OCI-LY7 (cell line): ENCODE results near the gene LRRC4C. TPM values are rescaled to one million over a fixed set of nuclear protein-coding genes. Genes with fewer than 3 reads are reported as not detected.

Experiments used
- BruUV-seq: library from RNA; stranded (reverse); fragments of 400-500 nt; replicated peaks from 2 replicates; lab custom pipeline; 2021; lab: Mats Ljungman, UMichigan
- CTCF ChIA-PET: fragments of 300-600 bp; sonication (Branson Sonifier 250); formaldehyde crosslinking; loops from one replicate; lab custom pipeline; 2022; ENCODE audit warnings: antibody characterized with exemption; ENCODE audit not compliant: unreplicated experiment; lab: Charles Lee
- POLR2A ChIA-PET: fragments of 300-600 bp; sonication (Branson Sonifier 250); formaldehyde crosslinking; loops from one replicate; lab custom pipeline; 2022; ENCODE audit warnings: antibody characterized with exemption; lab: Charles Lee
- DNase-seq: peaks from one replicate; pipeline ENCODE4 v3.0.0-alpha.2; 2015; ENCODE audit warnings: low spot score
- H2AFZ ChIP-seq: fragments of 200-600 bp; sonication (generic), shearing (Covaris generic); 2 replicates; pipeline ENCODE4 v1.6.1; 2014; ENCODE audit warnings: mild to moderate bottlenecking, antibody characterized with exemption, low read length, moderate library complexity
- H3K27ac ChIP-seq: fragments of 200-600 bp; sonication (generic); 2 replicates; pipeline ENCODE4 v1.5.1; 2014; ENCODE audit warnings: mixed run types, low read depth, mild to moderate bottlenecking, moderate library complexity, low read length, inconsistent platforms; ENCODE audit not compliant: poor library complexity, severe bottlenecking
- H3K36me3 ChIP-seq: fragments of 200-600 bp; sonication (generic); 2 replicates; pipeline ENCODE4 v1.6.1; 2014; ENCODE audit warnings: mild to moderate bottlenecking, antibody characterized with exemption, low read length, moderate library complexity, mixed read lengths; ENCODE audit not compliant: insufficient read depth
- H3K4me1 ChIP-seq: fragments of 200-600 bp; sonication (generic); 2 replicates; pipeline ENCODE4 v1.5.1; 2014; ENCODE audit warnings: mild to moderate bottlenecking, low read length; ENCODE audit not compliant: insufficient read depth, poor library complexity, severe bottlenecking
- H3K4me2 ChIP-seq: fragments of 200-600 bp; sonication (generic); 2 replicates; pipeline ENCODE4 v1.6.1; 2014; ENCODE audit warnings: mild to moderate bottlenecking, low read length
- H3K4me3 ChIP-seq: fragments of 200-600 bp; sonication (generic); 2 replicates; pipeline ENCODE4 v1.5.1; 2014; ENCODE audit warnings: mild to moderate bottlenecking, low read depth, low read length; ENCODE audit not compliant: poor library complexity, severe bottlenecking
- H3K79me2 ChIP-seq: fragments of 200-600 bp; sonication (generic); 2 replicates; pipeline ENCODE4 v1.6.1; 2016; ENCODE audit warnings: low read depth, mild to moderate bottlenecking, low read length, moderate library complexity, mixed read lengths; ENCODE audit not compliant: insufficient read depth
- H3K9me2 ChIP-seq: fragments of 200-600 bp; sonication (generic); 2 replicates; pipeline ENCODE4 v1.6.1; 2016; ENCODE audit warnings: mild to moderate bottlenecking, low read length, mixed read lengths; ENCODE audit not compliant: insufficient read depth
- H3K9me3 ChIP-seq: fragments of 200-600 bp; sonication (generic); 2 replicates; pipeline ENCODE4 v1.6.1; 2014; ENCODE audit warnings: mild to moderate bottlenecking, mixed run types, low read length, mixed read lengths
- H4K20me1 ChIP-seq: fragments of 200-600 bp; sonication (generic); 2 replicates; pipeline ENCODE4 v1.6.1; 2014; ENCODE audit warnings: mild to moderate bottlenecking, antibody characterized with exemption, low read length, moderate library complexity, mixed read lengths; ENCODE audit not compliant: insufficient read depth
- CTCF ChIP-seq: fragments of 200-600 bp; sonication (generic); conservative IDR thresholded peaks from 2 replicates; pipeline ENCODE4 v1.5.1; 2014; ENCODE audit warnings: mild to moderate bottlenecking, antibody characterized with exemption, low read length, moderate library complexity, mixed read lengths
- EZH2phosphoT487 ChIP-seq: fragments of 200-600 bp; sonication (generic); IDR thresholded peaks from 2 replicates; pipeline ENCODE4 v1.6.1; 2018; ENCODE audit warnings: low read depth, borderline replicate concordance, mild to moderate bottlenecking, mixed run types, antibody characterized with exemption, low read length, moderate library complexity, mixed read lengths
- intact Hi-C: fragments of 100-400 bp; cut with micrococcal nuclease; formaldehyde crosslinking; loops from one replicate; pipeline ENCODE4 v1.10.0; 2022; ENCODE audit not compliant: unreplicated experiment
- total RNA-seq, 2 experiments: library from RNA; depleted of rRNA in 1 of 2; stranded (reverse); fragments of >200 nt in 1 of 2; shearing (Covaris generic) in 1 of 2; gene quantifications; 2 replicates each; pipeline ENCODE4 v1.2.3, GENCODE V29; 2014 to 2022

Gene LRRC4C
- total RNA-seq, 2 experiments from 2014 or later, result not detected

GRCh38 chr11:40432358-40432757 is 1027.1 kb downstream of the LRRC4C start:
- Histone ChIP-seq H3K79me2 (no peaks in the 10 kb centered on the region), H3K27ac (no peak overlapping the region), H4K20me1 (no peaks in the 10 kb centered on the region), H3K9me3 (no peaks in the 10 kb centered on the region), H3K4me2 (no peak overlapping the region), H3K4me3 (no peak overlapping the region), H3K4me1 (no peaks in the 10 kb centered on the region), H3K9me2 (no peaks in the 10 kb centered on the region), H3K36me3 (no peaks in the 10 kb centered on the region), H2AFZ (no peak overlapping the region)
- intact Hi-C loops, result no loop called here
- TF ChIP-seq CTCF, result no peak
- CTCF ChIA-PET, result no interaction called here
- no TSS peak for BruUV-seq
- POLR2A ChIA-PET, result no interaction called here
- DNase-seq, result no peak

- H3K4me2 ChIP-seq, result no peak overlapping the region
- BruUV-seq, result no TSS peak
- H2AFZ ChIP-seq, result no peak overlapping the region
- intact Hi-C loops, result no loop called here
- no peak overlapping the region for H3K4me3 ChIP-seq
- POLR2A ChIA-PET, result interaction anchor here (0.7 kb wide), 1 partner anchor 1933 kb away, joined by 3 read pairs; no protein-coding TSS in a partner anchor
- no peak overlapping the region for H3K27ac ChIP-seq
- no peaks in the 10 kb centered on the region for H3K79me2 ChIP-seq
- CTCF ChIA-PET, result no interaction called here
- H3K36me3 ChIP-seq, result no peaks in the 10 kb centered on the region
- H4K20me1 ChIP-seq, result no peaks in the 10 kb centered on the region
- H3K9me3 ChIP-seq, result no peaks in the 10 kb centered on the region
- H3K4me1 ChIP-seq, result no peaks in the 10 kb centered on the region
- H3K9me2 ChIP-seq, result no peaks in the 10 kb centered on the region
- TF ChIP-seq CTCF (no peak), EZH2phosphoT487 (no peak)
- no peak for DNase-seq
Measured at GRCh38 chr11:40425168-40425567, 1034.3 kb downstream of the LRRC4C start.

- no peak for DNase-seq
- Histone ChIP-seq H3K79me2 (no peaks in the 10 kb centered on the region), H3K9me2 (no peaks in the 10 kb centered on the region), H2AFZ (no peak overlapping the region), H3K36me3 (no peaks in the 10 kb centered on the region), H3K4me2 (no peak overlapping the region), H3K27ac (no peak overlapping the region), H3K9me3 (no peaks in the 10 kb centered on the region), H4K20me1 (no peaks in the 10 kb centered on the region), H3K4me3 (no peak overlapping the region), H3K4me1 (no peaks in the 10 kb centered on the region)
- intact Hi-C loops, result no loop called here
- TF ChIP-seq EZH2phosphoT487 (no peak), CTCF (no peak)
- no TSS peak for BruUV-seq
- POLR2A ChIA-PET, result no interaction called here
- CTCF ChIA-PET, result no interaction called here
Measured at GRCh38 chr11:40421208-40421981, 1038.1 kb downstream of the LRRC4C start.
